Fibroblast of lung (primary cell): Measurements from ENCODE around the gene WDR27.

Experiments used
- CTCF ChIP-seq, 2 donors: IDR thresholded peaks in 1 of 2; conservative IDR thresholded peaks in 1 of 2; 1 replicate in 1 of 2; 2 replicates in 1 of 2; pipeline ENCODE4 v1.5.1; 2011 to 2012; ENCODE audit warnings: low read length in 2 of 2, control low read depth in 1 of 2, inconsistent platforms in 1 of 2, low read depth in 1 of 2, mild to moderate bottlenecking in 1 of 2
- EZH2 ChIP-seq: IDR thresholded peaks from 2 replicates; pipeline ENCODE4 v1.5.1; 2012; ENCODE audit warnings: low read length, control low read depth, mild to moderate bottlenecking; ENCODE audit errors: missing control alignments

GRCh38 chr6:169642455-169642854 is 59.4 kb downstream of the WDR27 start:
- TF ChIP-seq CTCF (conservative IDR thresholded peaks at IDR 0.05 in 1 of 2, IDR thresholded peaks at IDR 0.05 in 1 of 2; ENCODE audit: low read depth in 1 of 2, low read length in 2 of 2) (no peak), EZH2 (no peak)
